Measurements from ENCODE around the gene SHANK1. TPM values are rescaled to one million over a fixed set of nuclear protein-coding genes. Genes with fewer than 3 reads are reported as not detected.

Gene SHANK1
- polyA plus RNA-seq, 3 donors, result not detected

DNA sequence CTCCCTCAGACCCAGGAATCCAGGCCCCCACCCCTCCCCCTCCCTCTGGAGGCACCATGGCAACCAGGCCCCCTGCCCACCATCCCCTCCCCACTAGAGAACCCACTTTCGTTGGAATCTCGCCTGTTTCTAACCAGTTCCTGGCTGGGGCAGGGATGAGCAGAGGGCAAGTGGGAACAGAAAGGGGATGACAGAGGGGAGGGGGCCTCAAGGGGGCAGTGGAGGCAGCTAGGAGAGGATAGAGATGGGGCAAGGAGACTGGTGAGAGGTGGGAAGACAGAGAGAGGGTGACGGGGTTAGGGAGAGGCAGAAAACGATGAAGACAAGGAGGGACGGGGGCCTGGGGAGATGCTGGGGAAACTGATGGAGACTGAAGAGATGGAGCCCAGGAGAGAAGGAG, 70.9 kb downstream of the SHANK1 start:
- 70% methylated on average over 4 of the region's 5 CpGs for WGBS (ENCODE audit: insufficient coverage)

DNA sequence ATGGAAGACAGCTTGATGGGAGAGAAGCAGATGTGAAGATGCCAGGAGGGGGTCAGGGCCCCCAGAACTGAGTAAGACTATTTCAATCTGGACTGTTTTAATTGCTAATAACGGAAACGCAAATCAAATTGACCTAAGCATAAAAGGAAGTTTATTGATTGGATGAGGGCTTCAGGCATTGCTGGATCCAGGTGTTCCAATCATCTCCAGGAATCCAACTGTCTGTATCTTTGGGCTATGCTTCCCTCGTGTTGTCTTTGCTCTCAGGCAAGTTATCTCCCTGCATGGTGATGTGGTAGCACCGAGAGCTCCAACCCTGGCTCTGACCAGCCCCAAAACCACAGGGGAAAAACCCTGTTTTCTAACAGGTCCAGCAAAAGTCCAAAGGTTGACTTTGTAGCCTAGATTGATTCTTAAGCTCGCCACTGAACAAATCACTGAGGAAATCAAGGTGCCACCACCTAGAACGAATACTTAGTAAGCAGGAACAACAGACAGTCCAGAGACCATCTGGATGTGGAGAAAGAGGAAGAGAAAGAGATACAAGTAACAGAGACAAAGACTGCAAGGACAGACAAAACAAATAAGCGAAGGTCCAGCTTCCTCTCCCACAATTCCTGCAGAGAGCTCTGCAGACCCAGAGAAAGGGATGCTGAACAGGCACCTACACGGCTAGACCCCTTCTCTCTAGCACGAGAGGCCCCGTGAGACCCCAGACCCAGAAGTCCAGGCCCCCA, 71.6 kb downstream of the SHANK1 start:
- no peak overlapping the region for H3K27ac ChIP-seq (ENCODE audit: low read depth in 1 of 2, low read length in 2 of 2)

More for the DNA sequence above, 70.9 kb downstream of the SHANK1 start:
- H3K27me3 Mint-ChIP-seq (ENCODE audit: low read depth in 3 of 3), result peaks cover 4 to 10% (median 6%) of the 10 kb centered on the region in 3 donors
- TF ChIP-seq, protein P1, sequence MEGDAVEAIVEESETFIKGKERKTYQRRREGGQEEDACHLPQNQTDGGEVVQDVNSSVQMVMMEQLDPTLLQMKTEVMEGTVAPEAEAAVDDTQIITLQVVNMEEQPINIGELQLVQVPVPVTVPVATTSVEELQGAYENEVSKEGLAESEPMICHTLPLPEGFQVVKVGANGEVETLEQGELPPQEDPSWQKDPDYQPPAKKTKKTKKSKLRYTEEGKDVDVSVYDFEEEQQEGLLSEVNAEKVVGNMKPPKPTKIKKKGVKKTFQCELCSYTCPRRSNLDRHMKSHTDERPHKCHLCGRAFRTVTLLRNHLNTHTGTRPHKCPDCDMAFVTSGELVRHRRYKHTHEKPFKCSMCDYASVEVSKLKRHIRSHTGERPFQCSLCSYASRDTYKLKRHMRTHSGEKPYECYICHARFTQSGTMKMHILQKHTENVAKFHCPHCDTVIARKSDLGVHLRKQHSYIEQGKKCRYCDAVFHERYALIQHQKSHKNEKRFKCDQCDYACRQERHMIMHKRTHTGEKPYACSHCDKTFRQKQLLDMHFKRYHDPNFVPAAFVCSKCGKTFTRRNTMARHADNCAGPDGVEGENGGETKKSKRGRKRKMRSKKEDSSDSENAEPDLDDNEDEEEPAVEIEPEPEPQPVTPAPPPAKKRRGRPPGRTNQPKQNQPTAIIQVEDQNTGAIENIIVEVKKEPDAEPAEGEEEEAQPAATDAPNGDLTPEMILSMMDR (IDR thresholded peaks at IDR 0.05), result no peak
- no peak overlapping the region for H3K9ac ChIP-seq (ENCODE audit: insufficient read depth, low read length, poor library complexity, severe bottlenecking)
- no peak overlapping the region for H2AFZ ChIP-seq (ENCODE audit: insufficient read depth, low read depth, low read length, poor library complexity, severe bottlenecking)
- H3K27ac ChIP-seq (ENCODE audit: low read depth in 1 of 2, low read length in 2 of 2), result no peak overlapping the region
- no peaks in the 10 kb centered on the region for H3K36me3 ChIP-seq (replicated peaks in 1 of 2; ENCODE audit: control insufficient read depth in 1 of 2, insufficient read depth in 2 of 2, low read length in 2 of 2)
- H3K4me1 Mint-ChIP-seq, result no peaks in the 10 kb centered on the region
- no peaks in the 10 kb centered on the region for H3K4me1 ChIP-seq (ENCODE audit: control insufficient read depth in 1 of 2, insufficient read depth in 2 of 2, low read length in 2 of 2)
- H3K4me3 Mint-ChIP-seq, result no peak overlapping the region
- peaks cover 0 to 4% of the 10 kb centered on the region in 2 donors for H3K27me3 ChIP-seq (ENCODE audit: control insufficient read depth in 2 of 2, insufficient read depth in 2 of 2, low read length in 2 of 2)
- H3K36me3 Mint-ChIP-seq, result no peaks in the 10 kb centered on the region
- no peak overlapping the region for H3K4me2 ChIP-seq (replicated peaks; ENCODE audit: extremely low read depth, low read length, poor library complexity, severe bottlenecking)
- intact Hi-C loops (cut with micrococcal nuclease), result no loop called here
- no peak overlapping the region for H3K4me3 ChIP-seq (replicated peaks in 1 of 3; ENCODE audit: low read depth in 2 of 3, low read length in 3 of 3)
- peaks cover 0 to 4% of the 10 kb centered on the region in 2 donors for H3K9me3 ChIP-seq (replicated peaks in 1 of 2; ENCODE audit: control insufficient read depth in 1 of 2, insufficient read depth in 1 of 2, low read length in 2 of 2)
- no peaks in the 10 kb centered on the region for H4K20me1 ChIP-seq (ENCODE audit: insufficient read depth, low read length)
- H3K27ac Mint-ChIP-seq, result no peak overlapping the region
- H3K79me2 ChIP-seq (ENCODE audit: insufficient read depth, low read length), result no peaks in the 10 kb centered on the region
- H3K9me3 Mint-ChIP-seq, result peaks cover 0 to 4% (median 1%) of the 10 kb centered on the region in 7 donors
- DNase-seq, result no peak

More for the DNA sequence above, 71.6 kb downstream of the SHANK1 start:
- Histone ChIP-seq H3K4me3 (replicated peaks in 1 of 3; ENCODE audit: low read depth in 2 of 3, low read length in 3 of 3) (no peak overlapping the region), H3K36me3 (replicated peaks in 1 of 2; ENCODE audit: control insufficient read depth in 1 of 2, insufficient read depth in 2 of 2, low read length in 2 of 2) (no peaks in the 10 kb centered on the region), H3K79me2 (ENCODE audit: insufficient read depth, low read length) (no peaks in the 10 kb centered on the region), H3K4me2 (replicated peaks; ENCODE audit: extremely low read depth, low read length, poor library complexity, severe bottlenecking) (no peak overlapping the region), H3K9me3 (replicated peaks in 1 of 2; ENCODE audit: control insufficient read depth in 1 of 2, insufficient read depth in 1 of 2, low read length in 2 of 2) (peaks cover 0 to 4% of the 10 kb centered on the region in 2 donors), H3K9ac (ENCODE audit: insufficient read depth, low read length, poor library complexity, severe bottlenecking) (no peak overlapping the region), H4K20me1 (ENCODE audit: insufficient read depth, low read length) (no peaks in the 10 kb centered on the region), H2AFZ (ENCODE audit: insufficient read depth, low read depth, low read length, poor library complexity, severe bottlenecking) (no peak overlapping the region), H3K27me3 (ENCODE audit: control insufficient read depth in 2 of 2, insufficient read depth in 2 of 2, low read length in 2 of 2) (peaks cover 0 to 4% of the 10 kb centered on the region in 2 donors), H3K4me1 (ENCODE audit: control insufficient read depth in 1 of 2, insufficient read depth in 2 of 2, low read length in 2 of 2) (no peaks in the 10 kb centered on the region)
- TF ChIP-seq, protein P1 (IDR thresholded peaks at IDR 0.05), result no peak
- no peak for DNase-seq
- Mint-ChIP-seq H3K9me3 (peaks cover 0 to 2% (median 1%) of the 10 kb centered on the region in 7 donors), H3K27ac (no peak overlapping the region), H3K27me3 (ENCODE audit: low read depth in 3 of 3) (peaks cover 2 to 9% (median 4%) of the 10 kb centered on the region in 3 donors), H3K4me3 (no peak overlapping the region), H3K36me3 (no peaks in the 10 kb centered on the region), H3K4me1 (no peaks in the 10 kb centered on the region)
- 76% methylated on average over 7 of the region's 10 CpGs for WGBS (ENCODE audit: insufficient coverage)
- intact Hi-C loops (cut with micrococcal nuclease), result no loop called here
